Heart right ventricle (tissue), 16 donors: ENCODE measurements around the gene GRID1. TPM values are rescaled to one million over a fixed set of nuclear protein-coding genes. Genes with fewer than 3 reads are reported as not detected.
"Not testable (repeated sequence)": the region's sequence is repeated elsewhere in the genome, so short reads cannot be mapped to it uniquely, and the experiment has no call there.

Experiments used
- ATAC-seq, 8 donors: fragments of 200-7000 bp; cut with Tn5 transposase; one replicate each; pipeline ENCODE4 v1.9.1; 2020; ENCODE audit warnings: mild to moderate bottlenecking in 8 of 8, moderate library complexity in 8 of 8, moderate number of reproducible peaks in 1 of 8
- DNase-seq, 2 donors: peaks; one replicate each; pipeline ENCODE4 v3.0.0-alpha.2; 2020
- H3K27ac ChIP-seq, 10 donors: fragments of 200-600 bp; sonication (generic) in 2 of 10; one replicate each; pipeline versions ENCODE4 v1.5.0 to v1.8.0; 2020 to 2022; ENCODE audit warnings: mild to moderate bottlenecking in 3 of 10
- H3K27me3 ChIP-seq, 7 donors: fragments of 200-600 bp; one replicate each; pipeline ENCODE4 v1.8.0; 2021 to 2022; ENCODE audit warnings: mild to moderate bottlenecking in 2 of 7
- H3K36me3 ChIP-seq, 9 donors: fragments of 200-600 bp; sonication (generic) in 1 of 9; one replicate each; pipeline versions ENCODE4 v1.5.0 to v1.8.0; 2020 to 2022; ENCODE audit warnings: mild to moderate bottlenecking in 2 of 9
- H3K4me1 ChIP-seq, 9 donors: fragments of 200-600 bp; sonication (generic) in 1 of 9; one replicate each; pipeline versions ENCODE4 v1.5.0 to v1.8.0; 2020 to 2022; ENCODE audit warnings: mild to moderate bottlenecking in 4 of 9
- H3K4me3 ChIP-seq, 10 donors: fragments of 200-600 bp; sonication (generic) in 2 of 10; one replicate each; pipeline versions ENCODE4 v1.5.0 to v1.8.0; 2020 to 2022; ENCODE audit warnings: mild to moderate bottlenecking in 7 of 10, moderate library complexity in 2 of 10
- H3K9me3 ChIP-seq, 11 donors: fragments of 200-600 bp in 10 of 11; sonication (generic) in 2 of 11; one replicate each; pipeline versions ENCODE4 v1.5.0 to v1.8.0; 2013 to 2022; ENCODE audit warnings: mild to moderate bottlenecking in 2 of 11, control low read depth in 1 of 11, moderate library complexity in 1 of 11
- CTCF ChIP-seq, 9 donors: fragments of 200-600 bp; sonication (generic) in 2 of 9; IDR thresholded peaks; one replicate each; pipeline versions ENCODE4 v1.5.0 to v1.8.0; 2021 to 2022; ENCODE audit warnings: antibody characterized with exemption in 9 of 9, mild to moderate bottlenecking in 5 of 9, moderate library complexity in 1 of 9
- WGBS, 2 donors: extraction: QIAGEN DNeasy Blood & Tissue Kit; methylation state at CpG; one replicate each; pipeline ENCODE4 v1.1.7; 2013; ENCODE audit warnings: inconsistent platforms in 1 of 2; 5-methylcytosine and 5-hydroxymethylcytosine counted together
- intact Hi-C, 10 donors: fragments of 100-400 bp; cut with DNase I; formaldehyde crosslinking; loops; one replicate each; pipeline versions ENCODE4 v1.11.1 to v1.14.2; 2022
- polyA plus RNA-seq, 2 donors: library from polyadenylated mRNA; stranded (reverse); fragments of 200-250 nt; gene quantifications; one replicate each; pipeline ENCODE4 v1.2.3, GENCODE V29; 2013
- total RNA-seq, 10 donors: library from RNA; stranded (reverse); fragmentation: NEBNext Ultra II Directional in 3 of 10; extraction: Animal tissue kit (Norgen Biotek cat#: 25700) in 3 of 10; gene quantifications; one replicate each; pipeline versions ENCODE4 v1.2.1 to v1.2.4, GENCODE V29; 2021 to 2023
- donor health status: Arrhythmogenic right ventricular cardiomyopathy.
- donor health status: ischemic (EF 13 %, LVEDD 7.1; RV severe dilation, severe dysfunction).
- donor health status: healthy with polysubstance abuse.
- donor health status: DM: no; HTN: yes; CAD: no.
- donor health status: DM: no; HTN: no; CAD: no.
- donor health status: ischemic (EF 25% LVEDD 6.9; RV normal size, moderate dysfunction).
- donor health status: ischemic (EF 25% LVEDD 5.7; RV mildly dilated, moderate dysfunction).
- donor health status: healthy.
- donor health status: DM: yes; HTN: yes; CAD: no.
- donor health status: Ischemic cardiomyopathy.
- donor health status: ischemic (EF 35%, LVEDD 5.7; RV mildly dilated, moderate dysfunction).
- donor health status: nonischemic (EF 11% LVEDD 7.7; RV severe dilation, severe dysfunction).
- donor health status: DM: yes; HTN: yes; CAD: no.
- donor health status: PGD.
- donor health status: ischemic (EF 29% LVEDD 5.4; RV normal size, mild dysfunction).
- donor health status: nonischemic (EF 23%, LVEDD 6.1; RV moderate dilation, normal function).

GRID1 gene
- total and polyA plus RNA-seq, 12 donors = 0.44 to 3.4 (median 1.5) TPM

- no peak for TF ChIP-seq CTCF (IDR thresholded peaks at IDR 0.05)
- no peak for ATAC-seq
- intact Hi-C loops = loop anchor here in 4 of 10 donors (10.0 kb wide), 3 partner anchors 245 to 265 kb away; partner anchors contain the start of gene GRID1 (in 2 of the 4)
Observed at GRCh38 chr10:86109421-86109820, 257.2 kb downstream of the GRID1 start.

DNA sequence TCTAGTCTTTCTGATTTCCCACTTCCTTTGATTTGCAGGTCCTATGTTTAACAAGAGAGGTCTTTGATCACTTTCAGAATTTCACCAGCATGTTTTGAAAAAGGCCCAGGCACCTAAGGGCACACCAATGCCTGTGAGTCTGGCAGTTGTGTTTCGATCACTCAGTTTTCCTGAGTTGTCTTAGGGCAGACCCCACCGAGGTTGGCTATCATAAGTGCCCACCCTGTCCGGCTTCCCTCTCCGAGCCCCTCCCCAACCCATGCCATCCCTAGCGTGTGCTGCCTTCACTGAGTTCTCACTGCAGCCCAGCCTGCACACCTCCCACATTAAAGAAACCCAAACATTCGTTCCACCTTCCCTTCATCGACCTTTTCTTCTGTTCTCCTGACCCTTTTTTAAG is 257.9 kb downstream of the GRID1 start:
- no peaks in the 10 kb centered on the region for H3K4me1 ChIP-seq
- no peak for TF ChIP-seq CTCF (IDR thresholded peaks at IDR 0.05)
- no peak for ATAC-seq
- intact Hi-C loops = loop anchor here in 4 of 10 donors (10.0 kb wide), 3 partner anchors 246 to 266 kb away; partner anchors contain the start of gene GRID1 (in 2 of the 4)
- no peaks in the 10 kb centered on the region for H3K9me3 ChIP-seq
- no peak for DNase-seq
- H3K4me3 ChIP-seq = no peak overlapping the region
- no peak overlapping the region for H3K27ac ChIP-seq
- H3K36me3 ChIP-seq = no peaks in the 10 kb centered on the region
- WGBS, 2 donors = 77 to 82% methylated on average over 7 of the region's 7 CpGs
- peaks cover 0 to 2% (median 0%) of the 10 kb centered on the region in 7 donors for H3K27me3 ChIP-seq

More at GRCh38 chr10:86109421-86109820, 257.2 kb downstream of the GRID1 start:
- Histone ChIP-seq H3K4me3 (no peak overlapping the region), H3K36me3 (no peaks in the 10 kb centered on the region), H3K9me3 (no peaks in the 10 kb centered on the region), H3K4me1 (no peaks in the 10 kb centered on the region), H3K27ac (no peak overlapping the region), H3K27me3 (peaks cover 0 to 4% (median 0%) of the 10 kb centered on the region in 7 donors)
- DNase-seq = no peak
- WGBS, 2 donors = 83 to 95% methylated on average over 1 of the region's 1 CpG

DNA sequence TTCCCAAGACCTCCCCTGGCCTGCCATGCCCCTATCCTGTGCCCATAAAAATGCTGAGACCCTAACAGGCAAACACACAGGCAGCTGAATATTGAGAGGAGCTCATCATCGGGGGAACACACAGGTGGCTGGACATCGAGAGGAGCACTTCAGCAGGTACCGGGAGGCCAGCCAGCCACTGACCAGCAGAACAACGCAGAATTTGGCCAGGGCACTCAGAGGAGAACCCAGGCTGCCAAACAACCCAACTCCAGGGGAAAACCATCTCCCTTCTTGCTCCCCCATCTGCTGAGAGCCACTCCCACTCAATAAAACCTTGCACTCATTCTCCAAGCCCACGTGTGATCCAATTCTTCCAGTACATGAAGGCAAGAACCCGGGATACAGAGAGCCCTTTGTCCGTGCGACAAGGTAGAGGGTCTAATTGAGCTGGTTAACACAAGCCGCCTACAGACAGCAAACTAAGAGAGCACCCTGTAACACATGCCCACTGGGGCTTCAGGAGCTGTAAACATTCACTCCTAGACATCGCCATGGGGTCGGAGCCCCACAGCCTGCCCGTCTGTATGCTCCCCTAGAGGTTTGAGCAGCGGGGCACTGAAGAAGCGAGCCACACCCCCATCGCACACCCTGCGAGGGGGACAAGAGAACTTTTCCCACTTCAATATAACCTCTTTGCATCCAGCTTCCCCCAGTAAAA is 258.8 kb downstream of the GRID1 start:
- DNase-seq = not testable (repeated sequence)
- intact Hi-C loops = loop anchor here in 4 of 10 donors (10.0 kb wide), 3 partner anchors 247 to 267 kb away; partner anchors contain the start of gene GRID1 (in 2 of the 4)

DNA sequence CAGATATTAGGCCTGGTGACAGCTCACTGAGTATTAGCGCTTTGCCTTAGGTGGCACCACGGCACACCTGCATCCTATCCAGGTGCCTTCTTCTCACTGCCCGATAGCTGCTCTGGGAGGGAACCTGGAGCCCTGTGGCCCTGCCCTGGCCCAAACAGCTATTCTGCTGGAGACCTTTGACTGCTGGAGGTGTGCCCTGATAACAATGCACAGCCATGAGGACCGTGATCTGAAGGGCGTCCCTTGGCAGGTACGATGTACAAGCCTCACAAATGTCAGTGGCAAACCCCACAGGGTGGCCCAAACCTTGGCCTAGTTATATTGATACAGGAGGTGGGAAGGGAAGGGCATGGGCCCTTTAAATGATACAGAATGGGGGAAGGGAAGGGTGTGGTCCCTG is 259.5 kb downstream of the GRID1 start:
- TF ChIP-seq CTCF (IDR thresholded peaks at IDR 0.05) = no peak
- DNase-seq (no peak), ATAC-seq (no peak)
- no peaks in the 10 kb centered on the region for H3K4me1 ChIP-seq
- no peak overlapping the region for H3K4me3 ChIP-seq
- H3K27me3 ChIP-seq = no peaks in the 10 kb centered on the region
- intact Hi-C loops = loop anchor here in 4 of 10 donors (10.0 kb wide), 3 partner anchors 248 to 268 kb away; partner anchors contain the start of gene GRID1 (in 2 of the 4)
- no peaks in the 10 kb centered on the region for H3K36me3 ChIP-seq
- no peaks in the 10 kb centered on the region for H3K9me3 ChIP-seq
- no peak overlapping the region for H3K27ac ChIP-seq
- WGBS, 2 donors = 92 to 95% methylated on average over 6 of the region's 6 CpGs

More for the DNA sequence above, 258.8 kb downstream of the GRID1 start:
- H3K27ac ChIP-seq, H3K36me3 ChIP-seq, H3K4me3 ChIP-seq, ATAC-seq, H3K4me1 ChIP-seq, H3K27me3 ChIP-seq, H3K9me3 ChIP-seq: not testable (repeated sequence)
- 76 to 86% methylated on average over 16 of the region's 16 CpGs for WGBS, 2 donors

- Histone ChIP-seq H3K9me3 (no peaks in the 10 kb centered on the region), H3K36me3 (no peaks in the 10 kb centered on the region), H3K4me3 (no peak overlapping the region), H3K27ac (no peak overlapping the region), H3K4me1 (no peaks in the 10 kb centered on the region), H3K27me3 (no peaks in the 10 kb centered on the region)
- intact Hi-C loops = loop anchor here in 4 of 10 donors (10.0 kb wide), 3 partner anchors 248 to 268 kb away; partner anchors contain the start of gene GRID1 (in 2 of the 4)
- whole genome bisulfite sequencing, 2 donors = 91 to 92% methylated on average over 8 of the region's 8 CpGs
- no peak for ATAC-seq
- TF ChIP-seq CTCF (IDR thresholded peaks at IDR 0.05) = no peak
- DNase-seq = no peak
Observed at GRCh38 chr10:86106616-86107015, 260.0 kb downstream of the GRID1 start.
